ENCODE results near the gene PCAT7.

DNA sequence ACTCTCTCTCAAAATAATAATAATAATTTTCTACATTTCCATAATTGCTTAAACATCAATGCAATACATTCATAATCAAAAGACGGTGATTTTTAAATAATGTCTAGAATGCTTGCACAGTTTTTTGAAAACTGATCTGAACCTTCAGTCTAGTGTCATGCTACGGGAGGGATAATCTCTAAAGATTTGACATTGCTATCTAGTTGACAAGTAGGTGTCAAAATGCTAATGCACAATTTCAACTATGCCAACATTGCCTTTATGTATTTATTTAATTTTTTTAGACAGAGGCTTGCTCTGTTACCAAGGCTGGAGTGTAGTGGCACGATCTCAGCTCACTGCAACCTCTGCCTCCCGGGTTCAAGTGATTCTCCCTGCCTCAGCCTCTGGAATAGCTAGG, 16.0 kb upstream of the PCAT7 start:
- TF ChIP-seq CTCF (conservative IDR thresholded peaks at IDR 0.05; ENCODE audit: low read length) (no peak), EZH2phosphoT487 (IDR thresholded peaks at IDR 0.05; ENCODE audit: borderline replicate concordance, low read depth, low read length) (no peak)
